Cardiac muscle cell (in vitro differentiated cells and primary cell): ENCODE measurements around the gene PLEKHG4. TPM values are rescaled to one million over a fixed set of nuclear protein-coding genes. Genes with fewer than 3 reads are reported as not detected.

Source experiments
- DNase-seq, 2 donors: peaks; one replicate each; pipeline versions ENCODE4 v3.0.0 to v3.0.0-alpha.2; 2010 to 2017; ENCODE audit warnings: low read depth in 1 of 2, low spot score in 1 of 2
- H3K27ac ChIP-seq: fragments of 200-600 bp; sonication (generic); 2 replicates; pipeline ENCODE4 v1.5.1; 2016
- H3K27me3 ChIP-seq: fragments of 200-600 bp; sonication (generic); 2 replicates; pipeline ENCODE4 v1.6.0; 2016; ENCODE audit warnings: control low read depth
- H3K36me3 ChIP-seq: fragments of 200-600 bp; sonication (generic); 2 replicates; pipeline ENCODE4 v1.5.1; 2016; ENCODE audit warnings: control low read depth
- H3K4me1 ChIP-seq: fragments of 200-600 bp; sonication (generic); 2 replicates; pipeline ENCODE4 v1.8.1; 2017; ENCODE audit warnings: low read depth, mild to moderate bottlenecking, mixed run types
- H3K4me3 ChIP-seq: fragments of 200-600 bp; sonication (generic); 2 replicates; pipeline ENCODE4 v1.5.1; 2016; ENCODE audit warnings: mild to moderate bottlenecking
- H3K9me3 ChIP-seq: fragments of 200-600 bp; sonication (generic); 2 replicates; pipeline ENCODE4 v1.5.1; 2017; ENCODE audit warnings: low read depth, mild to moderate bottlenecking, control low read depth
- polyA plus RNA-seq: library from polyadenylated mRNA; unstranded; fragments of >200 nt; fragmentation: Nextera tagmentation; extraction: Ambion mirVana; gene quantifications from 2 replicates; pipeline ENCODE4 v1.2.1, GENCODE V29; 2016
- total RNA-seq: library from RNA; depleted of rRNA; stranded (reverse); fragments of >200 nt; gene quantifications from 2 replicates; pipeline ENCODE4 v1.2.3, GENCODE V29; 2016
- TF ChIP-seq, protein P1 (sequence below): IDR thresholded peaks from 2 replicates; pipeline ENCODE4 v1.5.1; 2012; ENCODE audit warnings: low read depth, mild to moderate bottlenecking, low read length

Gene PLEKHG4
- total and polyA plus RNA-seq, 2 experiments from 2014 or later = 1.0 to 6.8 TPM

DNA sequence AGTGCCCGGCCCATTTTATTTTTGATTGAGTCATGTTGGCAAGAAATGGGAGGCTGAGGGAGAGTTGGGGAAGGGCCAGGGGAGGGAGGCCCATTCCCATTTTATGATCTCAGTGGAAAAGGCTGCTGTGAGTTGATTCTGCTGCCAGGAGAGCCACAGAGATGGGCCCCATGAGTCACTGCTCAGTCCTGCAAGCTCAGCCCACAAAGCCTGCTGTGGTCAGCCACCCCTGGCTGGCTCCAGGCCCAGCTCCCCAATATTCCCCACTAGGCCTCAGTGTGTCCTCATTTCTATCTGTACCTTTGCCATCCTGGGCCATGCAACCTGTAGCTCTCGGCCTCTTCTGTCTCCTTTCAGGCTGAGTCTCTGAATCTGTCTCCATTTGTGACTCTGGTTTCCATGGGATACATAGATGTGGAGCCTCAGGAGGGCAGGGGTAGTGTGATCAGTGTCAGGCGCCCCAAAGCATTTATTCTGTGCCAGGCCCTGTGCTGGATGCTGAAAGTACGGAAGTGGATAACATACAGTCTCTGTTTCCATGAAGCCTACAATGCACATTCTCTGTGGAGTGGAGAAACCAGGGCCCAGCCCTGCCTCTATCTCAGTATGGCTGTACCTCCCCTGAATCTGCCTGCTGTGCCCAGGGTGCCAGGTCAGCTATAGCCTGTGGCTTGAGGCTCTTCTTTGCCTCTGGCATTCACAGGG is 1.9 kb upstream of the PLEKHG4 start:
- Histone ChIP-seq H3K36me3 (no peaks in the 10 kb centered on the region), H3K27ac (no peak overlapping the region), H3K4me3 (no peak overlapping the region), H3K27me3 (peaks cover 18% of the 10 kb centered on the region), H3K4me1 (no peaks in the 10 kb centered on the region), H3K9me3 (no peaks in the 10 kb centered on the region)
- DNase-seq = peak in 1 of 2 donors; percentile 98
- TF ChIP-seq, protein P1, sequence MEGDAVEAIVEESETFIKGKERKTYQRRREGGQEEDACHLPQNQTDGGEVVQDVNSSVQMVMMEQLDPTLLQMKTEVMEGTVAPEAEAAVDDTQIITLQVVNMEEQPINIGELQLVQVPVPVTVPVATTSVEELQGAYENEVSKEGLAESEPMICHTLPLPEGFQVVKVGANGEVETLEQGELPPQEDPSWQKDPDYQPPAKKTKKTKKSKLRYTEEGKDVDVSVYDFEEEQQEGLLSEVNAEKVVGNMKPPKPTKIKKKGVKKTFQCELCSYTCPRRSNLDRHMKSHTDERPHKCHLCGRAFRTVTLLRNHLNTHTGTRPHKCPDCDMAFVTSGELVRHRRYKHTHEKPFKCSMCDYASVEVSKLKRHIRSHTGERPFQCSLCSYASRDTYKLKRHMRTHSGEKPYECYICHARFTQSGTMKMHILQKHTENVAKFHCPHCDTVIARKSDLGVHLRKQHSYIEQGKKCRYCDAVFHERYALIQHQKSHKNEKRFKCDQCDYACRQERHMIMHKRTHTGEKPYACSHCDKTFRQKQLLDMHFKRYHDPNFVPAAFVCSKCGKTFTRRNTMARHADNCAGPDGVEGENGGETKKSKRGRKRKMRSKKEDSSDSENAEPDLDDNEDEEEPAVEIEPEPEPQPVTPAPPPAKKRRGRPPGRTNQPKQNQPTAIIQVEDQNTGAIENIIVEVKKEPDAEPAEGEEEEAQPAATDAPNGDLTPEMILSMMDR = no peak

DNA sequence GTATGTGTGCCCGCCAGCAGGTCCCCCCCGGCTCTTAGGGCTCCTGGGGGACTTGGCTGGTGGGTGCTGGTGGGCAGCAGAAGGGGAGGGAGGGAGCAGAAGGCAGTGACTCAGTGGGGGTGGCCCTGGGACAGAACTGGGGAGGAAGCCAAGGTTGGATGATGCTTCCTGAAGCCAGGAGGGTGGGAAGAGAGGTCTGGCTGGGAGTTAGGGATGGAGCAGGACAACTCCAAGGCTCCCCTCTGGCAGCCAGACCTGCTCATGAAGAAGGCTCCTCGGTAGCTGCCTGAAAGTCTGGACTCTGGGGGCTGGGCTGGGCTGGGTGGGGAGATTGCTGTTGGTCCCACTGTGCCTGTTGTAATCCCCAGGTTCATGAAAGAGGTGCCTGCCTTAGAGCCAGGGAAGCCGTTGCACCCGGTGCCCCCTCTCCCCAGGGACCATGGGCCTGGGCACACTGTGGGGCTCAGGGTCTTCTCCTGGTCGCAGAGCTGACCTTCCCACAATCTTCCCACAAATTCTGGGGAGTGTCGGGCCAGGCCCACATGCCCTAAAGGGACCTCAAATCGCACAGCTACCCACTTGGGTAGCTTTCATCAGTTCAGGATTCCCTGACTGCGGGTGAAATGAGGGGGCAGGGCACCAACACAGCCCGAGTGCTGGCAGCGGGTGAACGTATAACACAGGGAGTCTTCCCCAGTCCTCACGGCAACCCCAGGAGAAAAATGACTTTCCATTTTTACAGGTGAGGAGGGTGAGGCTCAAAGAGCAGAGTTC is 1.1 kb upstream of the PLEKHG4 start:
- DNase-seq = peak in 1 of 2 donors; percentile 72
- Histone ChIP-seq H3K9me3 (no peaks in the 10 kb centered on the region), H3K27ac (no peak overlapping the region), H3K27me3 (peaks cover 18% of the 10 kb centered on the region), H3K36me3 (no peaks in the 10 kb centered on the region), H3K4me1 (no peaks in the 10 kb centered on the region), H3K4me3 (no peak overlapping the region)
- TF ChIP-seq, protein P1 = no peak

DNA sequence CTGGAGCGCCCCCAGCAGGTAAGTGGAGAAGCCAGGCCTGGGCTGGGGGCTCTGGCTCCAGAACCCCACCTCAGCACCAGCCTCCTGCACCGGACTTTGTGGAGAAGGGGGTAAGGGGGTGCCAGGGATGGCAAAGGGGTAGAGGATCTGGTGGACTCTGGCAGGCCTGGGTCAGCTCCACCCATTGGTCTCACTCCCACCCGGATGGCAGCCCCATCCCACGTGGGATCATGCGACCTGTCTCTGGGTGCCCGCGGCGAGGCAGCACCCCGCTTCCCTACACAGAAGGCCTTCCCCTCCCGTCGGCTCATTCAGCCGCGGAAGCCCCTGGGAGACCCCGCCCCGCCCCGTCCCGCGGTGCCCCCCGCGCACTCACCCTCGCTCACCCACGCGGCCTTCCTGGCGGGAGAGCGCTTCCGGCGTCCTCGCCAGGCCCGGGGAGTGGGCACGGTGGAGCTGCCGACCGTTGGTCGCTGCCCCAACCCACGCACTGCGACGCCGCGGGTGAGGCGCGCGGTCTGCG is 498 bp upstream of the PLEKHG4 start:
- no peak overlapping the region for H3K27ac ChIP-seq

DNA sequence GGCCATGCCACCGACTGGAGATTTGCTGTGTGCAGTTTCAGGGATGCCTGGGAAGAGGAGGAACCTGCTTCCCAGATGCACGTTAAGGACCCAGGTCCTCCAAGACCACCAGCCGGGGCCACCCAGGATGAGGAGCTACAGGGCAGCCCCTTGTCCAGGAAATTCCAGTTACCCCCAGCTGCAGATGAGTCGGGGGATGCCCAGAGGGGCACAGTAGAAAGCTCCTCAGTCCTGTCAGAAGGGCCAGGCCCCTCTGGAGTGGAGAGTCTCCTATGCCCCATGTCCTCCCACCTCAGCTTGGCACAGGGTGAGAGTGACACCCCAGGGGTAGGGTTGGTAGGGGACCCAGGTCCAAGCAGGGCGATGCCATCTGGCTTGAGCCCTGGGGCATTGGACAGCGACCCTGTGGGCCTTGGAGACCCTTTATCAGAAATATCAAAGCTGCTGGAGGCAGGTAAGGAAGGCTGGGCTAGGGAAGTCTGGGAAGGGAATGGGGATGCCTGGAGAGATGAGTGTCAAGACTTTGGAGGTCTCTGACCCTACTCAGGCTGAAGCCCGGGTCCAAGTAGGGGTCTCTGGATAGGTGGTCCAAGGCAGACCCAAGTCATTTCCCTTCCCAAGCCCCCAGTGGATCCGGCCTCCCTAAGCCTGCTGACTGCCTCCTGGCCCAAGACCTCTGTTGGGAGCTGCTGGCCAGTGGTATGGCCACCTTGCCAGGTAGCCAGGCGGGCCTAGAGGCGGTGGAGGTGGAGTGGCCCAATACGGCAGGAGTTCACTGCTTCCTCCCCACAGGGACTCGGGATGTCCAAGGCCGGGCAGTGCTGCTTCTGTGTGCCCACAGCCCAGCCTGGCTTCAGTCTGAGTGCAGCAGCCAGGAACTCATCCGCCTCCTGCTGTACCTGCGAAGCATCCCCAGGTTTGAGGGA is 1.0 kb downstream of the PLEKHG4 start:
- no peaks in the 10 kb centered on the region for H3K9me3 ChIP-seq
- no peak overlapping the region for H3K4me3 ChIP-seq
- TF ChIP-seq, protein P1 = no peak
- H3K4me1 ChIP-seq = no peaks in the 10 kb centered on the region
- no peak for DNase-seq
- H3K27ac ChIP-seq = no peak overlapping the region
- H3K36me3 ChIP-seq = no peaks in the 10 kb centered on the region
- H3K27me3 ChIP-seq = peaks cover 18% of the 10 kb centered on the region

More for the DNA sequence above, 498 bp upstream of the PLEKHG4 start:
- H3K9me3 ChIP-seq = no peaks in the 10 kb centered on the region
- TF ChIP-seq, protein P1 = peak; percentile 28
- no peaks in the 10 kb centered on the region for H3K36me3 ChIP-seq
- peaks cover 18% of the 10 kb centered on the region for H3K27me3 ChIP-seq
- peak overlapping the region; percentile 22 for H3K4me3 ChIP-seq
- H3K4me1 ChIP-seq = no peaks in the 10 kb centered on the region
- DNase-seq = no peak
